GM21723 (cell line): ENCODE measurements around the gene CNTN5.

ENCODE experiments used
- ATAC-seq: cut with Tn5 transposase; IDR thresholded peaks from one replicate; pipeline ENCODE4 v1.9.1; 2021; ENCODE audit warnings: mild to moderate bottlenecking, moderate library complexity; ENCODE audit not compliant: unreplicated experiment

The CNTN5 gene

GRCh38 chr11:99162819-99163218 lies 142.1 kb downstream of the CNTN5 start:
- ATAC-seq = no peak

GRCh38 chr11:99170591-99170990 lies 149.8 kb downstream of the CNTN5 start:
- ATAC-seq = no peak

- no peak for ATAC-seq
These were observed 150.6 kb downstream of the CNTN5 start for GRCh38 chr11:99171330-99171729.

- ATAC-seq = no peak
These were observed 155.7 kb downstream of the CNTN5 start for GRCh38 chr11:99176430-99176829.

GRCh38 chr11:99177446-99177845 lies 156.7 kb downstream of the CNTN5 start:
- no peak for ATAC-seq

- ATAC-seq = no peak
These were observed 163.4 kb downstream of the CNTN5 start for GRCh38 chr11:99184146-99184545.

GRCh38 chr11:99188221-99188620 lies 167.5 kb downstream of the CNTN5 start:
- ATAC-seq = no peak

GRCh38 chr11:99192716-99193115 lies 172.0 kb downstream of the CNTN5 start:
- no peak for ATAC-seq

- no peak for ATAC-seq
These were observed 176.7 kb downstream of the CNTN5 start for GRCh38 chr11:99197477-99197876.

- no peak for ATAC-seq
These were observed 177.5 kb downstream of the CNTN5 start for GRCh38 chr11:99198215-99198614.

GRCh38 chr11:99199341-99199740 lies 178.6 kb downstream of the CNTN5 start:
- ATAC-seq = no peak

- no peak for ATAC-seq
These were observed 180.0 kb downstream of the CNTN5 start for GRCh38 chr11:99200720-99201119.

GRCh38 chr11:99208813-99209212 lies 188.1 kb downstream of the CNTN5 start:
- no peak for ATAC-seq

GRCh38 chr11:99229544-99229943 lies 208.8 kb downstream of the CNTN5 start:
- ATAC-seq = no peak

- no peak for ATAC-seq
These were observed 213.8 kb downstream of the CNTN5 start for GRCh38 chr11:99234534-99234933.

- ATAC-seq = no peak
These were observed 217.7 kb downstream of the CNTN5 start for GRCh38 chr11:99238401-99238800.

GRCh38 chr11:99240192-99241030 lies 219.7 kb downstream of the CNTN5 start:
- ATAC-seq = no peak

- no peak for ATAC-seq
These were observed 220.3 kb downstream of the CNTN5 start for GRCh38 chr11:99241066-99241465.

- ATAC-seq = no peak
These were observed 223.9 kb downstream of the CNTN5 start for GRCh38 chr11:99244613-99245012.

- no peak for ATAC-seq
These were observed 225.4 kb downstream of the CNTN5 start for GRCh38 chr11:99246199-99246598.

- no peak for ATAC-seq
These were observed 235.9 kb downstream of the CNTN5 start for GRCh38 chr11:99256614-99257013.

- no peak for ATAC-seq
These were observed 236.4 kb downstream of the CNTN5 start for GRCh38 chr11:99257131-99257530.

- no peak for ATAC-seq
These were observed 239.9 kb downstream of the CNTN5 start for GRCh38 chr11:99260696-99261095.
